ENCODE measurements around the gene LMTK2. TPM values are rescaled to one million over a fixed set of nuclear protein-coding genes. Genes with fewer than 3 reads are reported as not detected.

LMTK2 gene
- total RNA-seq, 1 experiment from 2014 or later, result 10.9 TPM

DNA sequence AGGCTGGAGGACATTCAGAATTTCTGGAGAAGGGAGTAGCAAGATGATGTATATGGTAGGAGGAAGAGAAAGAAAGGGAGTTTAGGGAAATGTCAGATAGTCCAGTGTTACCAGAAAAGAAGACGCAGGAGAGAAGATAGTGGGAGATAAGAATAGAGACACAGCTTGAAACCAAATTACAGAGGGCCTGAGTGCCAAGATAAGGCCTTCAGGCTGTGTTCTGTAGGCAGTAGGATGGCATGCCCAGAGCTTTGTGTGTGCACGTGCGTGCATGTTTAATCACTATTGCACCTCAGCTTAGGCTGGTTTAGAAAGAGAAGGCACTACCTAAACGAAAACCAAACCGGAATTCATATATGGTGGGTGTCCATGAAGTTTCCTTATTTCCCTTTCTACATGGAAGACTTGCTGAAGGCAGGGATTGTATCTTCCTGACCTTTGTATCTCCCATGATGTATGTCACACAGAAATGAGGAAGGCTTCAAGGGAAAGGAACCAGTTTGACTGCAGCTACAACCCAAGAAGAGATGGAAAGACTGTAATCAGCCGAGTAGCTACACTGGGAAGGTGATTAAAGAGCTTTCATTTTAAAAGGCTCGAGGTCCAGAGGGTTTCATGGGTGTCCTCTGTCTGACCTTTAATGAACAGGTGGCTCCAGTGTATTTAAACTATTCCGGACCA is 68.7 kb downstream of the LMTK2 start:
- no peak for DNase-seq (ENCODE audit: low read depth)

DNA sequence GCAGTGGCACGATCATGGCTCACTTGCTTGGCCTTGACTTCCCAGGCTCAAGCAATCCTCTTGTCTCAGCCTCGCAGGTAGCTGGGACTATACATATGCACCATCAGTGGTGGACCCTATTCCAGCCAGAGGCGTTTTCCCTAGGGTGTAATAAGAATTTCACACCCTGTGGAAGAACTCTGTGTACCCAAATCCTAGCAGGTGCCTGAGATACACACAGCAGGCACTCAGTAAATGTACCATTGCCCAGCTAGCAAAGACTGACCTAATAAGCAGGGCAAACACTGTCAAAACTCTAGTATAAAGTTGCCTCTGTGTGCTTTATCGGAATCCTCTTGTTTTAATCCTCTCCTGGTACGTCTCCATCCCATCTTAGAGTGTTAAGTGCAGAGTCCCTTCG is 70.9 kb downstream of the LMTK2 start:
- DNase-seq (ENCODE audit: low read depth), result no peak

GRCh38 chr7:98178321-98178720 is 71.7 kb downstream of the LMTK2 start:
- DNase-seq (ENCODE audit: low read depth), result no peak

- DNase-seq (ENCODE audit: low read depth), result peak; percentile 18
Observed at GRCh38 chr7:98178762-98179490, 72.3 kb downstream of the LMTK2 start.

- no peak for DNase-seq (ENCODE audit: low read depth)
Observed at GRCh38 chr7:98180751-98181150, 74.1 kb downstream of the LMTK2 start.

DNA sequence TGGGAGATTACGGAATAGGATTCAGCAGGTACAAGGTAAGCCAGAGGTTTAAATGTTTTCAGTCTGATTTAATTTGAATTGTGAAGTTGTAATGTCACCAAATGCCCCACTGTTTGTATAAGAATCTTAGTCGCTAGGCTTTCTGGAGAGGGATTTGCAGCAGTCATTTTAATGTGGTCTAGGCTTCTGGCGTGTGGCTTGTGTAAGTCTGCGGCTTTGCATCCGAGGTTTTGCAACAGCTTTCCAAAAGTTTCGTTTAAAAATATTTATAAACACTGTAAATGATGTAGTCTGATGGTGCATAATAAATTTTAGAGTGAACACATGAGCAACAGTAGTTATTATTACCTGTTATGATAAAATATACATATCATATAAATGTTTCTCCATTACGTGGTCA is 78.4 kb downstream of the LMTK2 start:
- no peak for DNase-seq (ENCODE audit: low read depth)

- DNase-seq (ENCODE audit: low read depth), result no peak
Observed at GRCh38 chr7:98186452-98187137, 79.9 kb downstream of the LMTK2 start.

DNA sequence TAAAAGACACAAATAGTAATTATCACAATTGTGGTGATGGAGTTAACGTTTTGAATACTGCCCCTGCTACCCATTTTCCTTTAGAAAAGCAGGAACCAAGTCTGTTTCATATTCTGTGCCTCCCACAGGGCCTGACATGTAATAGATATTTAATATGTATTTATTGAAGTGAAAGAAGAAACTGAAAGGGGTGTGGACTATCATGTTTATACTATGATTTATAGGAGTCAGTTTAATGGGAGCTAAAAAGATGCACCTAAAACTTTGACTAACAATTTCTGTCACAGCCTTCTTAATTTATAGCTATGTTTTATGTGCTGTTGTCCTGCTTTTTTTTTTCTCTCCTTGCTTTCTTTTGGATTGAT is 80.5 kb downstream of the LMTK2 start:
- no peak for DNase-seq (ENCODE audit: low read depth)

GRCh38 chr7:98189559-98189958 is 82.9 kb downstream of the LMTK2 start:
- DNase-seq (ENCODE audit: low read depth), result no peak

- no peak for DNase-seq (ENCODE audit: low read depth)
Observed at GRCh38 chr7:98191668-98192431, 85.2 kb downstream of the LMTK2 start.

GRCh38 chr7:98192781-98193457 is 86.3 kb downstream of the LMTK2 start:
- no peak for DNase-seq (ENCODE audit: low read depth)

DNA sequence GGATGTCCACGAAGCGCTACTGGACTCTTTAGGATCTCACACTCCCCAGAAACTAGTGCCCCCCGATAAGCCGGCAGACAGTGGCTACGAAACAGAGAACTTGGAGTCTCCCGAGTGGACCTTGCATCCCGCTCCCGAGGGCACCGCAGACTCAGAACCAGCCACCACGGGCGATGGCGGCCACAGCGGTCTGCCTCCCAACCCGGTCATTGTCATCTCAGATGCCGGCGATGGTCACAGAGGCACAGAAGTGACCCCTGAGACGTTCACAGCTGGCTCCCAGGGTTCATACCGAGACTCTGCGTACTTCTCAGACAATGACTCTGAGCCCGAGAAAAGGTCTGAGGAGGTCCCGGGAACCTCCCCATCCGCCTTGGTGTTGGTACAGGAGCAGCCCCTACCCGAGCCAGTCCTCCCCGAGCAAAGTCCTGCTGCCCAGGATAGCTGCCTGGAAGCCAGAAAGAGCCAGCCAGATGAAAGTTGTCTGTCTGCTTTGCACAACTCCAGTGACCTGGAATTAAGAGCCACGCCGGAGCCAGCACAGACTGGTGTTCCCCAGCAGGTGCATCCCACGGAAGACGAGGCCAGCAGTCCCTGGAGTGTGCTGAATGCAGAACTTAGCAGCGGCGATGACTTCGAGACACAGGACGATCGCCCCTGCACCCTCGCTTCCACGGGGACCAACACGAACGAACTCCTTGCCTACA is 87.0 kb downstream of the LMTK2 start:
- no peak for DNase-seq (ENCODE audit: low read depth)

DNA sequence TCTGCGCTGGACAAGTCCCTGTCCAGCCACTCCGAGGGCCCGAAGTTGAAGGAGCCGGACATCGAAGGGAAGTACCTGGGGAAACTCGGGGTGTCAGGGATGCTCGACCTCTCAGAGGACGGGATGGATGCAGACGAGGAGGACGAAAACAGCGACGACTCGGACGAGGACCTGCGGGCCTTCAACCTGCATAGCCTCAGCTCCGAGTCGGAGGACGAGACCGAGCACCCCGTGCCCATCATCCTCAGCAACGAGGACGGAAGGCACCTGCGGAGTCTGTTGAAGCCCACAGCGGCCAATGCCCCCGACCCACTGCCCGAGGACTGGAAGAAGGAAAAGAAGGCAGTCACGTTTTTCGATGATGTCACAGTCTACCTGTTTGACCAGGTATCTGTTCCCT is 87.5 kb downstream of the LMTK2 start:
- DNase-seq (ENCODE audit: low read depth), result no peak

GRCh38 chr7:98194672-98195457 is 88.2 kb downstream of the LMTK2 start:
- DNase-seq (ENCODE audit: low read depth), result no peak

- no peak for DNase-seq (ENCODE audit: low read depth)
Observed at GRCh38 chr7:98196706-98197605, 90.3 kb downstream of the LMTK2 start.

GRCh38 chr7:98199131-98199530 is 92.5 kb downstream of the LMTK2 start:
- DNase-seq (ENCODE audit: low read depth), result no peak

GRCh38 chr7:98200364-98200763 is 93.7 kb downstream of the LMTK2 start:
- DNase-seq (ENCODE audit: low read depth), result no peak

DNA sequence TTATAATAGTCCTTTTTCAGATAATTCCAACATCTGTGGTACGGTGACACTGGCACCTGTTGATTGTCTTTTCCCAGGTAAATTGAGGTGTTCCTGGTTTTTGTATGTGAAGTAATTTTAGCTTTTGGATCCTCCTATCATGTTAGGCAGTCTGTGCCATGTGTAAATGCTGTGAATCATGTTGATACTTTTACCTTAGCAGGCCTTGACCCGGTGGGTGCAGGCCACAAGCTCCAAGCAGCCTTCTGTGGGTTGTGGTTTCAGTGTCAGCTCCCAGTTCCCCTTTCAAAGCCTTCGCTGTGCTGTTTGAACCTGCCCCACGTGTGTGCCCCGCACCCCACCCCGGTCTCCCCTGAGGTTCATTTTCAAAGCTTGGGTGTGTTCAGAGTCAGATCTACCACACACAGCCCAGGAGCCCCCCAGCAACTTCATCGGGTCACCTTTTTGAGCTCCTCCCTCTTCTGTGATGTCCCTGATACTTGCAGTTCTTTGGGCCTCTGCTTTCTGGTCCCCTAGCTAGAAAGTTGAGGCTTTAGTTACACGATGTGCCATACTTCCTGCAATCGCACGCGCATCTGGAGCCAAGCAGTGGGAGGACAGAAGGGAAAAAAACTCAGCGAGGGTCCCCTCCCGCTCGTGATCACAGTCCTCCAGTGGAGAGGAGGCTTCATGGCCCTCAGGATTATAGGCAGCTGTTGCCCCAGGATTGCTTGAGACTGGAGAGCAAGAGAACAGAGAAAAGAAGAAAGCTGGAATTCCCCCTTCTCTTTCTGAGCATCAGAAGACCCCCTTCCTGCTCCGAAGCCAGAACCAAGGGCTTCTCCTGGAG is 95.9 kb downstream of the LMTK2 start:
- no peak for DNase-seq (ENCODE audit: low read depth)

Measured in M059J (cell line).